Tibial nerve (tissue), 3 donors: Measurements from ENCODE around the gene SLC5A2.

ENCODE experiments used
- POLR2A ChIP-seq, 2 donors: fragments of 450-650 bp; IDR thresholded peaks; one replicate each; pipeline ENCODE4 v1.6.1; 2017; ENCODE audit warnings: antibody characterized with exemption in 2 of 2, mild to moderate bottlenecking in 2 of 2, moderate library complexity in 2 of 2
- TF ChIP-seq, protein P1 (sequence below), 5 experiments: fragments of 200-600 bp in 3 of 5; fragments of 450-650 bp in 2 of 5; sonication (generic) in 3 of 5; IDR thresholded peaks; one replicate each; pipeline ENCODE4 v1.5.1; 2016 to 2019; ENCODE audit warnings: antibody characterized with exemption in 5 of 5, mild to moderate bottlenecking in 3 of 5, moderate library complexity in 2 of 5

DNA sequence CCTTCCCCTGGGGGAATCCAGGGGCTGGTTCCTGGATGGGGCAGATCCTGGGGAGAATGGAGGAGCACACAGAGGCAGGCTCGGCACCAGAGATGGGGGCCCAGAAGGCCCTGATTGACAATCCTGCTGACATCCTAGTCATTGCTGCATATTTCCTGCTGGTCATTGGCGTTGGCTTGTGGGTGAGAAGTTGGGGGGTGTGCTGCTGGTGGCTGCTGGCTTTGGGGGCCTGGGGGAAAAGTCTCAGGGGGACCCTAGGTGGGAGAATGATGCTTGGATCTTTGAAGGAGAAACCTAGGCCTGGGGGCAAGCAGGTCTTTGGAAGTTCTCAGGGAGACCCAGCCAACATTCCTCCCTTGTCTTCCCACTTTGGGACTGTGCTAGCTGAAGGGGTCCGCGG, at the start of gene SLC5A2:
- TF ChIP-seq, protein P1, sequence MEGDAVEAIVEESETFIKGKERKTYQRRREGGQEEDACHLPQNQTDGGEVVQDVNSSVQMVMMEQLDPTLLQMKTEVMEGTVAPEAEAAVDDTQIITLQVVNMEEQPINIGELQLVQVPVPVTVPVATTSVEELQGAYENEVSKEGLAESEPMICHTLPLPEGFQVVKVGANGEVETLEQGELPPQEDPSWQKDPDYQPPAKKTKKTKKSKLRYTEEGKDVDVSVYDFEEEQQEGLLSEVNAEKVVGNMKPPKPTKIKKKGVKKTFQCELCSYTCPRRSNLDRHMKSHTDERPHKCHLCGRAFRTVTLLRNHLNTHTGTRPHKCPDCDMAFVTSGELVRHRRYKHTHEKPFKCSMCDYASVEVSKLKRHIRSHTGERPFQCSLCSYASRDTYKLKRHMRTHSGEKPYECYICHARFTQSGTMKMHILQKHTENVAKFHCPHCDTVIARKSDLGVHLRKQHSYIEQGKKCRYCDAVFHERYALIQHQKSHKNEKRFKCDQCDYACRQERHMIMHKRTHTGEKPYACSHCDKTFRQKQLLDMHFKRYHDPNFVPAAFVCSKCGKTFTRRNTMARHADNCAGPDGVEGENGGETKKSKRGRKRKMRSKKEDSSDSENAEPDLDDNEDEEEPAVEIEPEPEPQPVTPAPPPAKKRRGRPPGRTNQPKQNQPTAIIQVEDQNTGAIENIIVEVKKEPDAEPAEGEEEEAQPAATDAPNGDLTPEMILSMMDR (IDR thresholded peaks at IDR 0.05) = no peak
- no peak for TF ChIP-seq POLR2A (IDR thresholded peaks at IDR 0.05)
